ENCODE measurements around the gene ZNF652.

The ZNF652 gene

GRCh38 chr17:49378311-49378710 lies 16.3 kb upstream of the ZNF652 start:
- no peak for TF ChIP-seq CTCF (IDR thresholded peaks at IDR 0.05; ENCODE audit: control insufficient read depth, extremely low read depth, insufficient read depth)
- H3K4me3 ChIP-seq (ENCODE audit: low read depth, low read length): no peak overlapping the region
- no peak for DNase-seq (ENCODE audit: low read depth)

- no peak for TF ChIP-seq CTCF (IDR thresholded peaks at IDR 0.05; ENCODE audit: control insufficient read depth, extremely low read depth, insufficient read depth)
- H3K4me3 ChIP-seq (ENCODE audit: low read depth, low read length): no peak overlapping the region
- no peak for DNase-seq (ENCODE audit: low read depth)
These were observed 13.5 kb upstream of the ZNF652 start for GRCh38 chr17:49375544-49375943.

GRCh38 chr17:49373115-49373514 lies 11.1 kb upstream of the ZNF652 start:
- no peak for DNase-seq (ENCODE audit: low read depth)
- no peak for TF ChIP-seq CTCF (IDR thresholded peaks at IDR 0.05; ENCODE audit: control insufficient read depth, extremely low read depth, insufficient read depth)
- no peak overlapping the region for H3K4me3 ChIP-seq (ENCODE audit: low read depth, low read length)

GRCh38 chr17:49372425-49372824 lies 10.4 kb upstream of the ZNF652 start:
- no peak for DNase-seq (ENCODE audit: low read depth)
- TF ChIP-seq CTCF (IDR thresholded peaks at IDR 0.05; ENCODE audit: control insufficient read depth, extremely low read depth, insufficient read depth): no peak
- H3K4me3 ChIP-seq (ENCODE audit: low read depth, low read length): no peak overlapping the region

GRCh38 chr17:49370971-49371834 lies 9.2 kb upstream of the ZNF652 start:
- TF ChIP-seq CTCF (IDR thresholded peaks at IDR 0.05; ENCODE audit: control insufficient read depth, extremely low read depth, insufficient read depth): no peak
- no peak for DNase-seq (ENCODE audit: low read depth)
- no peak overlapping the region for H3K4me3 ChIP-seq (ENCODE audit: low read depth, low read length)

DNA sequence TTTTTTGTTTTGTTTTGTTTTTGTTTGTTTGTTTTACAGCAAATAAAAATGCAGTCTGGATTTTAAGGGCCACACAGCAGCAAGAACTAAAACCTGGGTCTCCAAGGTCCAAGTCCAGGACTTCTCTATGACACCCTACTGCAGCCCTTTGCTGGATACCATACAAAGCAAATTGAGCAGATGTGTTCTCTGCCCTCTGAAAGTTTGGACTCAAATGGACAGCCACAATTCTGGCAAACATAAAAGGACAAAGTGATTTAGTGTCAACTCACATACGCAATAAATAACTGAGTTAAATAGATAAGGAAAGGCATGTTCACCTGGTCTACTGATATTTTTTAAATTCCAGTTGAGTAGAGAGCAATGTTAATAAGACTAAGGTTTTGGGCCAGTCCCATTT lies 7.7 kb upstream of the ZNF652 start:
- H3K4me3 ChIP-seq (ENCODE audit: low read depth, low read length): no peak overlapping the region
- no peak for TF ChIP-seq CTCF (IDR thresholded peaks at IDR 0.05; ENCODE audit: control insufficient read depth, extremely low read depth, insufficient read depth)
- no peak for DNase-seq (ENCODE audit: low read depth)

DNA sequence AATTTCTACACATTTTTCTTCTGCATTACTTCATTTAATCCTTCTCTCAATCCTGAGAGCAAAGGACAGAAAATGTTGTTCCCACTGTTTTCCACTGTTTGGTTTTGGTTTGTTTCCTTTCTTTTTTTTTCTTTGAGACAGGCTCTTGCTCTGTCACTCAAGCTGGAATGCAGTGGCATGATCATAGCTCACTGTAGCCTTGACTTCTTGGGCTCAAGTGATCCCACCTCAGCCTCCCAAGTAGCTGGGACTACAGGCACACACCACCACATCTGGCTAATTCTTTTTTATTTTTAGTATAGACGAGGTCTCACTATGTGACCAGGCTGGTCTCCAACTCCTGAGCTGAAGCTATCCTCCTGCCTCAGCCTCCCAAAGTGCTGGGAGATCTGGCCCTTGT lies 7.0 kb upstream of the ZNF652 start:
- no peak for TF ChIP-seq CTCF (IDR thresholded peaks at IDR 0.05; ENCODE audit: control insufficient read depth, extremely low read depth, insufficient read depth)
- no peak overlapping the region for H3K4me3 ChIP-seq (ENCODE audit: low read depth, low read length)
- DNase-seq (ENCODE audit: low read depth): no peak
